Erythroblast (primary cell): ENCODE measurements around the gene PIGU.

Experiments used
- GATA1 ChIP-seq: IDR thresholded peaks from 2 replicates; pipeline ENCODE4 v1.6.1; 2011; ENCODE audit warnings: low read depth, mild to moderate bottlenecking, control low read depth, low read length, moderate library complexity
- POLR2A ChIP-seq: IDR thresholded peaks from 2 replicates; pipeline ENCODE4 v1.6.1; 2011; ENCODE audit warnings: mild to moderate bottlenecking, low read length

DNA sequence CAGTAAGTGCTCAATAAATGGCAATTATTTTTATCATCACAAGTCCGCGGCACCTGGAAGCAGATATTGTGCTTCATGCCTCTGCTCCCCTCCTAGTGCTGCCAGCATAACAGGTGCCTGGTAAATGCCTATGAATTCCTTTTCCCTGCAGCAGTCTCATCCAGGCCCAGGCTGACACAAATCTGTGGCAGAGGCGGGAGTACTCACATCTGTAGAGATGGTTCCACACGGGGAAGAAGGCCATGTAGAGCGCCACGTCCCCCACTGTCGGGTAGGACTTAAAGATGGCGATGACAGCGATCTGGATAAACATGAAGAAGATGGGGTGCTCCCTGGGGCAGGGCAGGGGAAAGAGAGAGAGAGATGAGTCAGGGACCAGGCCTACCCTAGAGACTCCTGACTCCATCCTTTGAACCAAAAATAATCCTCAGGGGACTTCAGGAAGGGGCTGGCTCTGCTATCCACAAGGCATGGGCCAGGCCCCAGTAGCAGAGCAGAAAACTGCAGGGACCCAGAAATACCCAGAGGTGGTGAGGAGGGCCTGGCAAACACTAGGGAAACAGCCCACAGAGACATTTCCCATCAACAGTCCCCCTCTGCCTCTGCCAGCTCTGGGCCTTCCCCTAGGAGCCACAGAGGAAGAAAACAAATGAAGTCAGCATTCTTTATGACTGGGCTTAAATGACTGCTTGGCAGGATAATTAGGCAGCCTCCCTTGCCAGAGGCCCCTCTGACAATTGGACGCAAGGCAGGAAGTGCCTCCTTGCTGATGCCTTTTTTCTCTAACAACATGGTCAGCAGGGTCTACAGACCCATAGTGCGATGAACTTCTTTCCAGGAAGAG lies 95.3 kb downstream of the PIGU start:
- TF ChIP-seq POLR2A (no peak), GATA1 (no peak)
